ENCODE results near the gene ATP5F1A.
"Not testable (repeated sequence)": the region's sequence is repeated elsewhere in the genome, so short reads cannot be mapped to it uniquely, and the experiment has no call there.

Gene ATP5F1A

DNA sequence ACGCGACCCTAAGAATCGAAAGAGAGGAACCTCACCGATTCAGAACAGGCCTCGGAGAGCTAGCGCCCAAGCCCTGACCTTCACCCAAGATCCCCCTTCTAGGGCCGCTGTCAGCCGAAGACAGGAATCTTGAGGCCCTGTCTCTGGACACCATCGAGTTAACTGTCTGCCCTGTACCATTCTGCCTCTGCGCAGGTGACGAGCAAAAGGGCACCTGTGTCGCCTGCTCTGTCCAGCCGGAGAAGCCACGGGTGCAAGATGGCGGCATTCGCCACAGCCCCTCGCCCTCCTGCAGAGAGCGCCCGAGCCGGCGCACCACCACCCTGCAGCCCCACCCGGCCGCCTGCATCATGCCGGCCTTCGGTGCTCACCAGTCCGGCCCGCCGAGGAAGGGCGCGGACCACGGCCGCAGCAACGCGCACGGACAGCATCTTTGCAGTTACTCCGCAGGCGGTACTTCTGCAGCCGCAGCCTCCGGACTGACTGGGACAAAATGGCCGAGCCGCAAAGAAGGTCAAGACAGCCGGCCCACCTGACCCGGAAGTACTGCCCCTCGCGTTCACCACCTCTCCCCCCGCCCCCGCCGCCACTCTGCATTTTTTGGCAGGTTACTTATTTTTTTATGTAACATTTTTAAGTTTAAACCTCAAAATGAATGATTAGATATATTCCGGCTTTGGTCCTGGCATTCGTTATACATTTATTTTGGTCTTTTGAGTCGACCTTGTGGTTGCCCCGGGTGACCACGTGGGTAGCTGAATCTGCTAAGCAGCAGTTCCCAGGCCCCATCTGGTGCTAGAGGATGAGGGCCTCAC, at the start of gene ATP5F1A:
Gene ATP5F1A, minus strand, starts transcription at position 496 of the 815 bp plus-strand sequence. Its CDS starts 65 bp downstream, at position 431.
- DNase-seq: peak; percentile 82

GRCh38 chr18:46141199-46141598, 43.1 kb upstream of the ATP5F1A start:
- no peak for DNase-seq

DNA sequence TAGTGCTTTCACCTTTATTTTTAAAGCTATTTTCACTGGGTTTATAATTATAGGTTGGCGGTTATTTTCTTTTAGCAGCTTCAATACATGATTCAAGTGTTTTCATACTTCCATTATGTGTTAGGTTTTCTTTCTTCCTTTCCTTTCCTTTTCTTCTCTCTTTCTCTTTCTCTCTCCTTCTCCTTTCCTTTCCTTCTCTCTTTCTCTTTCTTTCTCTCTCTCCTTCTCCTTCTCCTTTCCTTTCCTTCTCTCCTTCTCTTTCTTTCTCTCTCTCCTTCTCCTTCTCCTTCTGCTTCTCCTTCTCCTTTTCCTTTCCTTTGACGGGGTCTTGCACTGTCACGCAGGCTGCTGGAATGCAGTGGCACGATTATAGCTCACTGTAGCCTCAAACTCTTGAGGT, 42.1 kb upstream of the ATP5F1A start:
- no peak for DNase-seq

DNA sequence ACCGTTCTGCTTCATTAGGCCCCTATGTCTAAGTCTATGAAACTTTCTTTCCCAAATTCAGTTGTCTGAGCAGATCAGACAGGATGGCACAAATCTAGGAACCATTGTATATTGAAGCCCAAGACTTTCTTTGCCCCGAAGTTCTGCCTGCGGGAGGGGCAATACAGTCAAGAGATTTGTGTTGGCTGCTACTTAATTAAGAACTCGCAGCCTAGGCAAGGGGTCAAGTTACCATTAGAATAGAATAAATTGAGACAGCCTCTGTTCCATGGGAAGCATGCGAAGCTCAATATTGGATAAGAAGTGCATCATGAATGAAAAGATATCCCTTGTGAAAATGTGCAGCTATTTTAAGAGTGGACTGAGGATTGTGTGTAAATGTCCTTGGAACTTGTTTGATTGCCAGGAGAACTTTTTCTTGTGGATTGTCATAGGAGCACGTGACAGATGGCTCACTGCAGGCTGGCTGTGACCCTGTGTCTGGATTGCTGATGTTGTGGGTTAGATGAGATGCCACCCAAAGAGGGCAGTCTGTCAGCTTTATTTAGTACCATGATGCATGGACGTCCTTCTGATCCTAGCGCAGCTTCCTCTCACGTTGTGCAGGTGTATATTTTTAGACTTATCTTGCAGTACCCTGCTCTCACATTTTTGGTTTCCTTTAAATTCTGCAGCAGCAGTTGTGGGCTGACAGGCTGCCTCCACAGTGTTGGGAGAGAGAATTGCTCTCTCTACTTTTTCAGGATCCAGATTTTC, 37.0 kb upstream of the ATP5F1A start:
- DNase-seq: no peak

DNA sequence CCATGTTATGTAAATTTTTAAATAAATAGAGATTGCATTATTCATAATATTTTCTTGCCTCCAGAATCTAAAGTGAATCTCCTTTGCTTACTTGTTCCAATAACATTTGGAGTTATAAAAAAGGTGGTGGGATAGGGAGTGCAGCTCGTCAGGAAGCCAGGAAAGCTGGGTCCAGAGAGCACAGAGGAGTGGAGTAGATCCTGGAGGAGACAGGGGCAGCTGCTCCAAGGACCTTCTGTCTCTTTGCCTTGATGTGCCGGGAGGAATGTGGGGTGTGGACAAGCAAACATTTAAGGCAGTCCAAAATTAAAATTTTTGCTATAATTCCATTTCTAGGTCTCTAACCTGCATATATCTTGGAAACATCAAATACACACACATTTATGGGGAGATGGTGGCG, 35.4 kb upstream of the ATP5F1A start:
- no peak for DNase-seq

DNA sequence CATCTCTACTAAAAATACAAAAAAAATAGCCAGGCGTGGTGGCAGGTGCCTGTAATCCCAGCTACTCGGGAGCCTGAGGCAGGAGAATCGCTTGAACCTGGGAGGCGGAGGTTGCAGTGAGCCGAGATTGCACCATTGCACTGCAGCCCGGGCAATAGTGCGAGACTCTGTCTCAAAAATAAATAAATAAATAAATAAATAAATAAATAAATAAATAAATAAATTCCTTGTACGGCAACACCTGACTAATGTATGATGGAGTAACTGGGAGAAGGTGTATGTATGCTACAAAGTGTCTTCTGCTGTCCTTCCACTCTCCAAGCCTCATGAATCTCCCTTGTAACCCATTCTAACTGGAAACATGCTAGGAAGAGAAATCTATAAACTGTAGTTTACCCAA, 32.5 kb upstream of the ATP5F1A start:
- DNase-seq: not testable (repeated sequence)

- no peak for DNase-seq
Observed at GRCh38 chr18:46130061-46130460, 32.0 kb upstream of the ATP5F1A start.

DNA sequence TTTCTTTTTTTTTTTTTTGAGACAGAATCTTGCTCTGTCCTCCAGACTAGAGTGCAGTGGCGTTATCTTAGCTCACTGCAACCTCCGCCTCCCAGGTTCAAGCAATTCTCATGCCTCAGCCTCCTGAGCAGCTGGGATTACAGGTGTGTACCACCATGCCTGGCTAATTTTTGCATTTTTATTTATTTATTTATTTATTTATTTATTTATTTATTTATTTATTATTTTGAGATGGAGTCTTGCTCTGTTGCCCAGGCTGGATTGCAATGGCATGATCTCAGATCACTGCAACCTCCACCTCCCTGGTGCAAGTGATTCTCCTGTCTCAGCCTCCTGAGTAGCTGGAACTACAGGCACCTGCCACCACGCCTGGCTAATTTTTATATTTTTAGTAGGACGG, 28.5 kb upstream of the ATP5F1A start:
- not testable (repeated sequence) for DNase-seq

DNA sequence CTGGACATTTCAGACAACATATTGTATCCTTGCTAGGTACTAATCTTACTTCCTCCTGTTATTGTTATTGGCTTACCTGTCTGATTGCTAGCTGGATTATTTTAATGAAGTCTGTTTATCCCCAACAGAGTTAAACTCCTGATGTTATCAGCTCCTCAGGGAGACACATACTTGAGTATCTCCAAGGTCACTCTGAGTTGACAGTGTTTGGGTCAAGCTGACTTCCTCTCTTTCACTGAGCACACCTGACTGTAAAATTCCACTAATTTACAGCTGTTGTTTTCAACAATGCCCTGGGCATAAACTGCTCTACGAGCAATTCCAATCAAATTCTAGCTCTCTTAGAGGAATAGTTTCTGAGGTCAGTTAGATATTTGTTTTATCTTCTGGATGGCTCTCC, 15.7 kb upstream of the ATP5F1A start:
- DNase-seq: no peak

GRCh38 chr18:46110406-46110805, 12.3 kb upstream of the ATP5F1A start:
- no peak for DNase-seq

DNA sequence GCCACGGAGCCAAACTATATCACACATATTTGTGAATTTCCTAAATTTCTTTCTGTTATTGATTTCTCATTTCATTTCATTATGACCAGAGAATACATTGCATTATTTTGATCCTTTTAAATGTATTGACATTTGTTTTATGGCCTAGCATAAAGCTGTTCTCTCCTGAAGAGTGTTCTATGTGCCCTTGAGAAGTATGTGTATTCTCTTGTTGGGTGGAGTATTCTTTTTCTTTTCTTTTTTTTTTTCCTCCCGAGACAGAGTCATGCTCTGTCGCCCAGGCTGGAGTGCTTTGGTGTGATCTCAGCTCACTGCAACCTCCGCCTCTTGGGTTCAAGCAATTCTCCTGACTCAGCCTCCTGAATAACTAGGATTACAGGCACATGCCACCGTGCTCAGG, 11.3 kb upstream of the ATP5F1A start:
- no peak for DNase-seq

- DNase-seq: peak; percentile 81
Observed at GRCh38 chr18:46104128-46104911, 6.2 kb upstream of the ATP5F1A start, which contains the start of gene HAUS1. Gene HAUS1, plus strand, starts transcription at chr18:46104385. Its CDS starts 27 bp downstream, at chr18:46104412.

DNA sequence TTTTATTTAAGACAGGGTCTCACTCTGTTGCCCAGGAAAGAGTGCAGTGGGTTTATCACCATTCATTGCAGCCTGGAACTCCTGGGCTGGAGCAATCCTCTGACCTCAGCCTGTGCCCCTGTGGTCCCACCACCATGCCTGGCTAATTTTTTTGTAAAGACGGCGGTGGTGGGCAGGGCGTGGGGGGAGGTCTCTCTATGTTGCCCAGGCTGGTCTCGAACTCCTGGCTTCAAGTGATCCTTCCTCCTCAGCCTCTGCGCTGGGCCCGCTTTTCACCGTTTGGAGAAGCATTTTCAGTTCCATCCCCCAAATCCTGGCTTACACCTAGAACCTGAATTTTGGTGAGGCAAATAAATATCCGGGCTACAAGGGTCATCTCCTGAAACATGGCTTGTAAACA, 1.4 kb upstream of the ATP5F1A start:
- no peak for DNase-seq

DNA sequence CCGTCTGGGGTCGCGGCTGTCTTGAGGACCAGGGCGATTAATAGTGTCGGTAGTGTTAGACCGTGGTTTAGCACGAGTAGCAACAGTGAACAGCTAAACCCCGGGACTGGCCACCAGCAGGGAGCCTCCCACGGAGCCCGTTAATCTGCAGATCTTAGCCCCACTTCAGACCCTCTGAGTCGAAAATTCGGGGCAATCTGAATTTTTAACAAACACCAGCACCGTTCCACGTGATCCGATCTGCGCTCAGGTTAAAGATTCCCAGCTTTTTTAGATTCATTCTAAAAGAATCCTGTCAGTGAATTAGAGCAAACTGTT, 479 bp upstream of the ATP5F1A start:
- no peak for DNase-seq

DNA sequence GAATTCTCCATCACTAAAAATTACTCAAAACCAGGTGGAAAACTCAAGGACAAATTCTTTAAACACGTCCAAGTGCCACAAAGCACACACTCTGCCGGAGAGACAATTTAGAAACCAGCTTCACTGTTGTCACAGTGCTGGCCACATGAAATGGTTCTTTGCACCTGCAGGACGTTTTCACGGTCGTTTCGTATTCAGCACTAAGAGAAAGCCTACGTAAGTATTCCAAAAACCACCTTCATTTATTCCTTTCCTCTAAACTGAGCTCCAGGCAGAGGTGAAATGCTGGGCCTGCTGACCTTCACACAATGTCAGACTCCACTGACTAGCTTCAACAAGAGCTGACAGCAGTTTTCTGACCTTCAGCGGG, 680 bp downstream of the ATP5F1A start:
- DNase-seq: peak; percentile 30

DNA sequence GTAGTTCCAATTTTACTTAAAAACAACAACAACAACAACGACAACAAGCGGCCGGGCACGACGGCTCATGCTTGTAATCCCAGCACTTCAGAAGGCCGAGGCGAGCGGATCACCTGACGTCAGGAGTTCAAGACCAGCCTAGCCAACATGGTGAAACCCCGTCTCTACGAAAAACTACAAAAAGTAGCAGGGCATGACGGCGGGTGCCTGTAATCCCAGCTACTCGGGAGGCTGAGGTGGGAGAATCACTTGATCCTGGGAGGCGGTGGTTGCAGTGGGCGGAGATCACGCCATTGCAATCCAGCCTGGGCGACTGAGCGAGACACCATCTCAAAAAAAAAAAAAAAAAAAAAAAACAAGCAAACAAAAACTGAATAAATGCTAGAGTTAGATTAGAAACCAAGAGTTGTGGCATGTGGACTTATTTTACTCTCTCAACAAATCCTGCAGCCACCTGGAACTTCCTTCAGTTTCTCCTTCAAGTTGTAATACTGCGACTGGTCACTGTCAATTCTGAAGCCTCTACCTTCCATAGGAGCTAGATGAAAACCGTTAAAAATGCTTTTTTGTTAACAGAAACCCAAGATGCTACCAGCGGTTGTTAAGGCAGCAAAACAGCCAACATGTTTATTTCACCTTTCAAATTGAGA, 1.3 kb downstream of the ATP5F1A start:
- peak; percentile 16 for DNase-seq

DNA sequence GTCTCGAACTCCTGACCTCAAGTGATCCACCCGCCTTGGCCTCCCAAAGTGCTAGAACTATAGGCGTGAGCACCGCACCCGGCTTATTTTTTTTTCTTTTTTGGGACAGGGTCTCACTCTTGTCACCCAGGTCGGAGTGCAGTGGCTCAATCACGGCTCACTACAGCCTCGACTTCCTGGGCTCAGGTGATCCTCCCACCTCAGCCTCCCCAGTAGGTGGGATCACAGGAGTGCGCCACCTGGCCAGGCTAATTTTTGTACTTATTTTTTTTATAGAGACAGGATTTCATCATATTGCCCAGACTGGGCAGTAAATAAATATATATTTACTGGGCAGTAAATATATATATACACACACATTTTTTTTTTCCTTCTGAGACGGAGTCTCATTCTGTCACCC, 2.6 kb downstream of the ATP5F1A start:
- DNase-seq: no peak

GRCh38 chr18:46088501-46088900, 9.6 kb downstream of the ATP5F1A start:
- DNase-seq: not testable (repeated sequence)

DNA sequence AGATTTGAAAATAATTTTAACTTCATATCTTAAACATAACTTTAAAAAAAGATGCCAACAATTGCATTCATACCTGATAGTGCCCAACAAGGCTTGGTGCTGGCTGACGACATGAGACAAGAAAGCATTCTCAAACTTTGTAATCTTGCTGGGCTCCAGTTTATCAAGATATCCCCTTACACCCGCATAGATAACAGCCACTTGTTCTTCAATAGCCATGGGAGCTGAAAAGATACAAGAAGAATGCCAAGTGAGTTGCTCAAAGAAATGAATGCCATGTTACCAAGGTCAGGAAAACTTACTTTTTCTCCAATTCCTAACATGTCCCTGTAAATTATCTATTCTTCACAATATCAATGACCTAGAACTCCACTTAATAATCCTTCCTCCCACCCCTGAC, 13.7 kb downstream of the ATP5F1A start:
- DNase-seq: no peak

DNA sequence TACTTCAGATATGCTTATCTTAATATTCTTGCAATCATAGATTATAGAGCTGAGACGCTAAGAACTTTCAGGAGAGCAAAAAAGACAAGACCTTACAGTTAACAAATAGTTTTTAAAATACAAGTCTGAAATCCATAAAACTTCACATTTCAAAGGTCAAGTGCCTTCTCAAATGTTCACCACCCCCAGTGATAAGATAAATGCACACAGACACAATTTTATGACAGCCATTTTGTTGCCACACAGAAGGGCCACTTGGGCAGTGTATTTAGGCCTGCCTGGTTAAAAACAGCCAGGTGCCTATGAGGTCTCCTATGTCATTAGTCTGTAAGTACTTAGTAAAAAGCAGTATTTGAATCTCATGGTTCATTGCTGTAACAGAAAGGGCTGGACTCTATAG, 17.9 kb downstream of the ATP5F1A start:
- DNase-seq: no peak

- DNase-seq: no peak
Observed at GRCh38 chr18:46079336-46079735, 18.8 kb downstream of the ATP5F1A start.

- DNase-seq: peak; percentile 80
Observed at GRCh38 chr18:46073474-46074331, 24.4 kb downstream of the ATP5F1A start.
